NT2/D1 (cell line): ENCODE measurements around the gene TNS4.

ENCODE experiments used
- SUZ12 ChIP-seq: IDR thresholded peaks from 2 replicates; pipeline ENCODE4 v1.6.1; 2011; ENCODE audit not compliant: insufficient read length, insufficient read depth; ENCODE audit errors: extremely low read depth
- YY1 ChIP-seq: IDR thresholded peaks from 2 replicates; pipeline ENCODE4 v1.6.1; 2011; ENCODE audit not compliant: insufficient read length, insufficient read depth
- ZNF274 ChIP-seq: IDR thresholded peaks from 2 replicates; pipeline ENCODE4 v1.6.1; 2011; ENCODE audit warnings: mild to moderate bottlenecking, low read depth, low read length

- TF ChIP-seq ZNF274 (no peak), YY1 (no peak), SUZ12 (no peak)
Measured at GRCh38 chr17:40452921-40453378, 48.5 kb downstream of the TNS4 start.
